Measurements from ENCODE around the gene SORBS2.

DNA sequence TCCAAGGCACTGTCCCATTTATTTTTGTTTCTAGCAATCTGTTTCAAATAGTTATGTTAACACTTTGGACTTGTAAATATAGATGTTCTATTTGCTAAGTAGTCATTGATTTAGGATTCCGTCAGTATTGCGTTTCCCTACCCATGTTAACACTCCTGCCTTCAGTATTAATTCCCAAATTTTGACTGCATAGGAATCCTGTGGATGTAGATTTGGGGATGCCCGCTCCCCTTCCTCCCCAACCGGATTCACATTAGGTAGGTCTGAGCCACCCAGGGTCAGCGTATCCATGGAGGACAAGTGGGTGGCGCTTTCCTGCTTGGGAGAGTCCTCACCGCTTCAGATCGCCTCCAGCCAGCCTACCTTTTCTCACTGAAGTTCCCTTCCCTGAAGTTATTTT, 1.1 kb upstream of the SORBS2 start:
- no peak for TF ChIP-seq POLR2AphosphoS5 (IDR thresholded peaks at IDR 0.05; ENCODE audit: insufficient read depth in 1 of 2, low read depth in 1 of 2)
- TF ChIP-seq, protein P1, sequence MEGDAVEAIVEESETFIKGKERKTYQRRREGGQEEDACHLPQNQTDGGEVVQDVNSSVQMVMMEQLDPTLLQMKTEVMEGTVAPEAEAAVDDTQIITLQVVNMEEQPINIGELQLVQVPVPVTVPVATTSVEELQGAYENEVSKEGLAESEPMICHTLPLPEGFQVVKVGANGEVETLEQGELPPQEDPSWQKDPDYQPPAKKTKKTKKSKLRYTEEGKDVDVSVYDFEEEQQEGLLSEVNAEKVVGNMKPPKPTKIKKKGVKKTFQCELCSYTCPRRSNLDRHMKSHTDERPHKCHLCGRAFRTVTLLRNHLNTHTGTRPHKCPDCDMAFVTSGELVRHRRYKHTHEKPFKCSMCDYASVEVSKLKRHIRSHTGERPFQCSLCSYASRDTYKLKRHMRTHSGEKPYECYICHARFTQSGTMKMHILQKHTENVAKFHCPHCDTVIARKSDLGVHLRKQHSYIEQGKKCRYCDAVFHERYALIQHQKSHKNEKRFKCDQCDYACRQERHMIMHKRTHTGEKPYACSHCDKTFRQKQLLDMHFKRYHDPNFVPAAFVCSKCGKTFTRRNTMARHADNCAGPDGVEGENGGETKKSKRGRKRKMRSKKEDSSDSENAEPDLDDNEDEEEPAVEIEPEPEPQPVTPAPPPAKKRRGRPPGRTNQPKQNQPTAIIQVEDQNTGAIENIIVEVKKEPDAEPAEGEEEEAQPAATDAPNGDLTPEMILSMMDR (IDR thresholded peaks at IDR 0.05), result no peak
